Left ventricle myocardium inferior (tissue), 1 donor: ENCODE results near the gene ASCC1. TPM values are rescaled to one million over a fixed set of nuclear protein-coding genes. Genes with fewer than 3 reads are reported as not detected.

Experiments used
- DNase-seq: peaks from one replicate; pipeline ENCODE4 v3.0.0-alpha.2; 2020
- H3K27ac ChIP-seq: fragments of 200-600 bp; replicated peaks from 2 replicates; pipeline ENCODE4 v1.8.0; 2021
- H3K27me3 ChIP-seq: fragments of 200-600 bp; 2 replicates; pipeline ENCODE4 v1.8.0; 2021; ENCODE audit warnings: low read depth
- H3K36me3 ChIP-seq: fragments of 200-600 bp; 2 replicates; pipeline ENCODE4 v1.8.0; 2021
- H3K4me1 ChIP-seq: fragments of 200-600 bp; 2 replicates; pipeline ENCODE4 v1.8.0; 2021
- H3K4me3 ChIP-seq: fragments of 200-600 bp; 2 replicates; pipeline ENCODE4 v1.8.0; 2021; ENCODE audit warnings: mild to moderate bottlenecking, moderate library complexity
- H3K9me3 ChIP-seq: fragments of 200-600 bp; replicated peaks from 2 replicates; pipeline ENCODE4 v1.8.0; 2021
- intact Hi-C: fragments of 100-400 bp; cut with micrococcal nuclease; formaldehyde crosslinking; loops from one replicate; pipeline ENCODE4 v1.11.0; 2022
- total RNA-seq: library from RNA; stranded (reverse); fragmentation: NEBNext Ultra II Directional; extraction: Animal tissue kit (Norgen Biotek cat#: 25700); gene quantifications from one replicate; pipeline ENCODE4 v1.2.1, GENCODE V29; 2021
- TF ChIP-seq, protein P1 (sequence below): fragments of 200-600 bp; IDR thresholded peaks from 2 replicates; pipeline ENCODE4 v1.8.0; 2021; ENCODE audit warnings: antibody characterized with exemption, mild to moderate bottlenecking, borderline replicate concordance
- donor health status: DM: no; HTN: yes; CAD: no; lungs with severe emphysema.

Gene ASCC1
- total RNA-seq, 1 donor from 2014 or later, result 37.0 TPM

DNA sequence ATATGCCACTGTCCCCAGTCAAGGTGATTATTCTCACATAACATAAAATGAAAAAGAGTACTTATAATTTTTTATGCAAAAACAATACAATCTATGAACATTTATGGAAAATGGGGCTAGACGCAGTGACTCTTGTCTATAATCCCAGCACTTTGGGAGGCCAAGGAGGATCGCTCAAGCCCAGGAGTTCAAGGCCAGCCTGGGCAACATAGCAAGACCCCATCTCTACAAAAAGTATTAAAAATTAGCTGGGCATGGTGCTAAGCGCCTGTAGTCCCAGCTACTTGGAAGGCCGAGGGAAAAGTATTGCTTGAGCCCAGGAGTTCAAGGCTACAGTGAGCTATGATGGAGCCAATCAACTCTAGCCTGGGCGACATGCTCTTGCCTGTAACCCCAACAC, 14.8 kb downstream of the ASCC1 start:
- intact Hi-C loops, result no loop called here
- Histone ChIP-seq H3K4me3 (no peak overlapping the region), H3K36me3 (peaks cover 88% of the 10 kb centered on the region), H3K27ac (no peak overlapping the region), H3K4me1 (peaks cover 20% of the 10 kb centered on the region), H3K27me3 (no peaks in the 10 kb centered on the region), H3K9me3 (no peaks in the 10 kb centered on the region)
- no peak for DNase-seq
- TF ChIP-seq, protein P1, sequence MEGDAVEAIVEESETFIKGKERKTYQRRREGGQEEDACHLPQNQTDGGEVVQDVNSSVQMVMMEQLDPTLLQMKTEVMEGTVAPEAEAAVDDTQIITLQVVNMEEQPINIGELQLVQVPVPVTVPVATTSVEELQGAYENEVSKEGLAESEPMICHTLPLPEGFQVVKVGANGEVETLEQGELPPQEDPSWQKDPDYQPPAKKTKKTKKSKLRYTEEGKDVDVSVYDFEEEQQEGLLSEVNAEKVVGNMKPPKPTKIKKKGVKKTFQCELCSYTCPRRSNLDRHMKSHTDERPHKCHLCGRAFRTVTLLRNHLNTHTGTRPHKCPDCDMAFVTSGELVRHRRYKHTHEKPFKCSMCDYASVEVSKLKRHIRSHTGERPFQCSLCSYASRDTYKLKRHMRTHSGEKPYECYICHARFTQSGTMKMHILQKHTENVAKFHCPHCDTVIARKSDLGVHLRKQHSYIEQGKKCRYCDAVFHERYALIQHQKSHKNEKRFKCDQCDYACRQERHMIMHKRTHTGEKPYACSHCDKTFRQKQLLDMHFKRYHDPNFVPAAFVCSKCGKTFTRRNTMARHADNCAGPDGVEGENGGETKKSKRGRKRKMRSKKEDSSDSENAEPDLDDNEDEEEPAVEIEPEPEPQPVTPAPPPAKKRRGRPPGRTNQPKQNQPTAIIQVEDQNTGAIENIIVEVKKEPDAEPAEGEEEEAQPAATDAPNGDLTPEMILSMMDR, result no peak

- peaks cover 20% of the 10 kb centered on the region for H3K4me1 ChIP-seq
- no peaks in the 10 kb centered on the region for H3K9me3 ChIP-seq
- H3K27ac ChIP-seq, result no peak overlapping the region
- H3K4me3 ChIP-seq, result no peak overlapping the region
- no peak for DNase-seq
- intact Hi-C loops, result no loop called here
- H3K27me3 ChIP-seq, result no peaks in the 10 kb centered on the region
- peaks cover 88% of the 10 kb centered on the region for H3K36me3 ChIP-seq
- TF ChIP-seq, protein P1, result no peak
Measured at GRCh38 chr10:72200883-72201282, 15.2 kb downstream of the ASCC1 start.

- Histone ChIP-seq H3K4me3 (no peak overlapping the region), H3K4me1 (no peaks in the 10 kb centered on the region), H3K36me3 (peaks cover 76% of the 10 kb centered on the region), H3K27me3 (no peaks in the 10 kb centered on the region), H3K9me3 (no peaks in the 10 kb centered on the region), H3K27ac (no peak overlapping the region)
- no peak for DNase-seq
- TF ChIP-seq, protein P1, result no peak
- intact Hi-C loops, result no loop called here
Measured at GRCh38 chr10:72194949-72195348, 21.1 kb downstream of the ASCC1 start.

DNA sequence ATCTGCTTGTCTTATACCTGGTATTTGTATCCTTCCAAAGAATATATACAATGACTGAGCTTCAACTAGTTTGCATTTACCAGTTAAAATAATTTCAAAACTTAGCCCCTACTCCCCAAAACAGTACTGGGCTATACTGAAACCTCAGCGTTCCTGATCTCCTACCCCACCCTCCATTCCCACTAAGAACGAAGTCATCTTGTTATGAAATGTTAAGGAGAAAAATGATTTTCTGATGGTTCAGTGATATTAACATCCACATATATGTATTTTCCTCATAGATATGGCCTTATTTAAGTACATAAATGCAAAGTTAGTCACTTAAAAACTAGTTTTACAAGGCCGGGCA, 29.1 kb downstream of the ASCC1 start:
- peaks cover 11% of the 10 kb centered on the region for H3K9me3 ChIP-seq
- TF ChIP-seq, protein P1, result no peak
- H3K36me3 ChIP-seq, result peaks cover 38% of the 10 kb centered on the region
- intact Hi-C loops, result no loop called here
- peak overlapping the region; percentile 82 for H3K27ac ChIP-seq
- peaks cover 15% of the 10 kb centered on the region for H3K4me1 ChIP-seq
- peak overlapping the region; percentile 44 for H3K4me3 ChIP-seq
- no peak for DNase-seq
- H3K27me3 ChIP-seq, result no peaks in the 10 kb centered on the region

- H3K36me3 ChIP-seq, result peaks cover 39% of the 10 kb centered on the region
- H3K9me3 ChIP-seq, result peaks cover 11% of the 10 kb centered on the region
- TF ChIP-seq, protein P1, result no peak
- H3K27me3 ChIP-seq, result no peaks in the 10 kb centered on the region
- peak overlapping the region; percentile 44 for H3K4me3 ChIP-seq
- intact Hi-C loops, result no loop called here
- peak overlapping the region; percentile 82 for H3K27ac ChIP-seq
- peaks cover 15% of the 10 kb centered on the region for H3K4me1 ChIP-seq
- DNase-seq, result no peak
Measured at GRCh38 chr10:72186258-72186981, 29.7 kb downstream of the ASCC1 start.
